Measurements from ENCODE around the gene HS3ST6. TPM values are rescaled to one million over a fixed set of nuclear protein-coding genes. Genes with fewer than 3 reads are reported as not detected.

Gene HS3ST6
- total and polyA plus RNA-seq, 2 of the 13 experiments (the other 11 are each of a cell fraction or from before 2014, with no cell fraction given), result not detected

GRCh38 chr16:1912215-1912543 is 6.0 kb downstream of the HS3ST6 start (continued):
- TF ChIP-seq PLSCR1 (CRISPR knock-in tag; IDR thresholded peaks at IDR 0.05; ENCODE audit: borderline replicate concordance) (no peak), ZNF569 (CRISPR knock-in tag; IDR thresholded peaks at IDR 0.05; ENCODE audit: borderline replicate concordance) (no peak), KDM1A (CRISPR knock-in tag; IDR thresholded peaks at IDR 0.05) (no peak)

GRCh38 chr16:1911467-1912214 is 6.6 kb downstream of the HS3ST6 start:
- CTCF ChIA-PET (ENCODE audit: low intra/inter-chr PET ratio, low total read pairs), result no interaction called here
- intact Hi-C loops (cut with micrococcal nuclease; ENCODE audit: unreplicated experiment), result no loop called here
- H3K79me2 ChIP-seq (ENCODE audit: insufficient read depth, low read length), result no peaks in the 10 kb centered on the region
- no peak for FAIRE-seq
- ATAC-seq, result no peak
- no peak overlapping the region for H2AFZ ChIP-seq (ENCODE audit: low read length)
- H3K9me3 ChIP-seq (ENCODE audit: low read length), result no peaks in the 10 kb centered on the region
- no peak for DNase-seq (ENCODE audit: low spot score)
- H3K27me3 ChIP-seq (ENCODE audit: control insufficient read depth in 1 of 2, insufficient read depth in 2 of 2, low read length in 2 of 2), result peaks cover 29 to 70% of the 10 kb centered on the region in 2 experiments
- 77% methylated on average over 38 of the region's 59 CpGs for WGBS (ENCODE audit: low lambda C conversion rate)
- BruUV-seq (replicated peaks), result no TSS peak
- in situ Hi-C loops (cut with HindIII; ENCODE audit: extremely low pct_ligation_motif_present, low pct_unique_long_range_greater_than_20kb), result no loop called here
- no peak overlapping the region for H3K27ac ChIP-seq (ENCODE audit: extremely low read length, insufficient read depth, low read length)
- no peak overlapping the region for H3K4me2 ChIP-seq (ENCODE audit: low read depth, low read length)
- POLR2A ChIA-PET, result interaction anchor here (0.6 kb wide), 1 partner anchor 108 kb away, joined by 3 read pairs; no protein-coding TSS in a partner anchor
- H3K36me3 ChIP-seq (replicated peaks in 1 of 2; ENCODE audit: control insufficient read depth in 1 of 2, insufficient read depth in 2 of 2, low read length in 2 of 2), result no peaks in the 10 kb centered on the region
- TF ChIP-seq HOMEZ (CRISPR knock-in tag; IDR thresholded peaks at IDR 0.05; ENCODE audit: low read depth) (no peak), ZNF768 (CRISPR knock-in tag; IDR thresholded peaks at IDR 0.05) (peak; percentile 10; the same call in 1 of the 2 replicates)
- no peak overlapping the region for H3K9ac ChIP-seq (ENCODE audit: insufficient read depth, low read depth, low read length)
- peaks cover 9% of the 10 kb centered on the region for H3K4me1 ChIP-seq (ENCODE audit: insufficient read depth, low read length)
- no peaks in the 10 kb centered on the region for H4K20me1 ChIP-seq (ENCODE audit: insufficient read depth, low read length)
- no peak overlapping the region for H3K4me3 ChIP-seq (replicated peaks in 1 of 3; ENCODE audit: insufficient read depth in 1 of 3, low read depth in 2 of 3, low read length in 3 of 3)
